Measurements from ENCODE around the gene MARCHF3.

Gene MARCHF3

GRCh38 chr5:126982926-126983873, 47.2 kb downstream of the MARCHF3 start:
- Histone ChIP-seq H3K4me1 (ENCODE audit: insufficient read depth, low read length, poor library complexity, severe bottlenecking) (peaks cover 4% of the 10 kb centered on the region), H3K9ac (ENCODE audit: low read depth, low read length, poor library complexity, severe bottlenecking) (no peak overlapping the region), H4K20me1 (ENCODE audit: insufficient read depth, low read length, poor library complexity, severe bottlenecking) (no peaks in the 10 kb centered on the region), H3K79me2 (ENCODE audit: insufficient read depth, low read length) (no peaks in the 10 kb centered on the region), H3K4me3 (ENCODE audit: low read length, poor library complexity, severe bottlenecking) (no peak overlapping the region), H3K27me3 (ENCODE audit: insufficient read depth, low read length, poor library complexity, severe bottlenecking) (no peaks in the 10 kb centered on the region), H2AFZ (ENCODE audit: low read length) (no peak overlapping the region), H3K9me3 (ENCODE audit: insufficient read depth, low read depth, low read length) (no peaks in the 10 kb centered on the region), H3K4me2 (ENCODE audit: low read depth, low read length, poor library complexity, severe bottlenecking) (no peak overlapping the region), H3K9me2 (replicated peaks; ENCODE audit: low read depth, low read length) (no peaks in the 10 kb centered on the region), H3K36me3 (ENCODE audit: insufficient read depth, low read length) (no peaks in the 10 kb centered on the region), H3F3A (ENCODE audit: low read depth) (no peaks in the 10 kb centered on the region)
- TF ChIP-seq EZH2phosphoT487 (IDR thresholded peaks at IDR 0.05; ENCODE audit: borderline replicate concordance) (no peak), CTCF (conservative IDR thresholded peaks at IDR 0.05; ENCODE audit: low read length) (no peak)

GRCh38 chr5:126982202-126982601, 48.2 kb downstream of the MARCHF3 start:
- no peak overlapping the region for H2AFZ ChIP-seq (ENCODE audit: low read length)
- no peaks in the 10 kb centered on the region for H3K9me3 ChIP-seq (ENCODE audit: insufficient read depth, low read depth, low read length)
- H3K9me2 ChIP-seq (replicated peaks; ENCODE audit: low read depth, low read length), result no peaks in the 10 kb centered on the region
- no peaks in the 10 kb centered on the region for H4K20me1 ChIP-seq (ENCODE audit: insufficient read depth, low read length, poor library complexity, severe bottlenecking)
- H3K36me3 ChIP-seq (ENCODE audit: insufficient read depth, low read length), result no peaks in the 10 kb centered on the region
- H3K4me2 ChIP-seq (ENCODE audit: low read depth, low read length, poor library complexity, severe bottlenecking), result no peak overlapping the region
- no peak overlapping the region for H3K9ac ChIP-seq (ENCODE audit: low read depth, low read length, poor library complexity, severe bottlenecking)
- H3K27me3 ChIP-seq (ENCODE audit: insufficient read depth, low read length, poor library complexity, severe bottlenecking), result no peaks in the 10 kb centered on the region
- H3K4me3 ChIP-seq (ENCODE audit: low read length, poor library complexity, severe bottlenecking), result no peak overlapping the region
- no peak for TF ChIP-seq CTCF (conservative IDR thresholded peaks at IDR 0.05; ENCODE audit: low read length)
- TF ChIP-seq EZH2phosphoT487 (IDR thresholded peaks at IDR 0.05; ENCODE audit: borderline replicate concordance), result no peak
- H3K4me1 ChIP-seq (ENCODE audit: insufficient read depth, low read length, poor library complexity, severe bottlenecking), result no peaks in the 10 kb centered on the region
- H3K79me2 ChIP-seq (ENCODE audit: insufficient read depth, low read length), result no peaks in the 10 kb centered on the region
- no peaks in the 10 kb centered on the region for H3F3A ChIP-seq (ENCODE audit: low read depth)

- Histone ChIP-seq H4K20me1 (ENCODE audit: insufficient read depth, low read length, poor library complexity, severe bottlenecking) (no peaks in the 10 kb centered on the region), H3K36me3 (ENCODE audit: insufficient read depth, low read length) (no peaks in the 10 kb centered on the region), H3K4me3 (ENCODE audit: low read length, poor library complexity, severe bottlenecking) (no peak overlapping the region), H3K27me3 (ENCODE audit: insufficient read depth, low read length, poor library complexity, severe bottlenecking) (no peaks in the 10 kb centered on the region), H3K9me3 (ENCODE audit: insufficient read depth, low read depth, low read length) (no peaks in the 10 kb centered on the region), H3K9ac (ENCODE audit: low read depth, low read length, poor library complexity, severe bottlenecking) (no peak overlapping the region), H3F3A (ENCODE audit: low read depth) (no peaks in the 10 kb centered on the region), H3K4me2 (ENCODE audit: low read depth, low read length, poor library complexity, severe bottlenecking) (no peak overlapping the region), H3K9me2 (replicated peaks; ENCODE audit: low read depth, low read length) (no peaks in the 10 kb centered on the region), H3K4me1 (ENCODE audit: insufficient read depth, low read length, poor library complexity, severe bottlenecking) (peaks cover 3% of the 10 kb centered on the region), H3K79me2 (ENCODE audit: insufficient read depth, low read length) (no peaks in the 10 kb centered on the region), H2AFZ (ENCODE audit: low read length) (no peak overlapping the region)
- no peak for TF ChIP-seq CTCF (conservative IDR thresholded peaks at IDR 0.05; ENCODE audit: low read length)
- no peak for TF ChIP-seq EZH2phosphoT487 (IDR thresholded peaks at IDR 0.05; ENCODE audit: borderline replicate concordance)
These were observed 48.7 kb downstream of the MARCHF3 start for GRCh38 chr5:126981701-126982100.

Data from Loucy (cell line).